SK-N-SH (cell line): ENCODE results near the gene F2RL2.

Experiments used
- CHD2 ChIP-seq: fragments of 150-350 bp; IDR thresholded peaks from 2 replicates; pipeline ENCODE4 v1.6.1; 2018; ENCODE audit warnings: low read length; ENCODE audit not compliant: partially characterized antibody
- EP300 ChIP-seq, 2 experiments: IDR thresholded peaks; 2 replicates each; pipeline versions ENCODE4 v1.4.0 to v1.6.1; 2012; ENCODE audit warnings: borderline replicate concordance in 1 of 2, low read depth in 1 of 2, low read length in 1 of 2
- FOXM1 ChIP-seq: IDR thresholded peaks from 2 replicates; pipeline ENCODE4 v1.4.0; 2012; ENCODE audit warnings: low read depth, mild to moderate bottlenecking
- POLR2AphosphoS5 ChIP-seq: IDR thresholded peaks from 2 replicates; pipeline ENCODE4 v1.6.1; 2012; ENCODE audit warnings: low read depth, low read length
- RAD21 ChIP-seq: IDR thresholded peaks from 2 replicates; pipeline ENCODE4 v1.6.1; 2012; ENCODE audit warnings: mild to moderate bottlenecking, low read length
- SIN3A ChIP-seq: IDR thresholded peaks from 2 replicates; pipeline ENCODE4 v1.6.1; 2012; ENCODE audit warnings: low read depth, mild to moderate bottlenecking, low read length, moderate library complexity, borderline replicate concordance
- SMC3 ChIP-seq: IDR thresholded peaks from 2 replicates; pipeline ENCODE4 v1.6.1; 2012; ENCODE audit warnings: low read depth, low read length, improper control_type of control experiment
- TF ChIP-seq, protein P1 (sequence below): fragments of 200-600 bp; sonication (generic); IDR thresholded peaks from 2 replicates; pipeline ENCODE4 v1.6.1; 2017; ENCODE audit warnings: antibody characterized with exemption, mild to moderate bottlenecking, moderate library complexity
- TF ChIP-seq, protein P2 (sequence below): IDR thresholded peaks from 2 replicates; pipeline ENCODE4 v1.4.0; 2012; ENCODE audit warnings: low read depth, borderline replicate concordance
- TF ChIP-seq, protein P3 (sequence below): fragments of 150-350 bp; IDR thresholded peaks from 2 replicates; pipeline ENCODE4 v1.6.1; 2017; ENCODE audit warnings: antibody characterized with exemption, low read length, low read depth, borderline replicate concordance

DNA sequence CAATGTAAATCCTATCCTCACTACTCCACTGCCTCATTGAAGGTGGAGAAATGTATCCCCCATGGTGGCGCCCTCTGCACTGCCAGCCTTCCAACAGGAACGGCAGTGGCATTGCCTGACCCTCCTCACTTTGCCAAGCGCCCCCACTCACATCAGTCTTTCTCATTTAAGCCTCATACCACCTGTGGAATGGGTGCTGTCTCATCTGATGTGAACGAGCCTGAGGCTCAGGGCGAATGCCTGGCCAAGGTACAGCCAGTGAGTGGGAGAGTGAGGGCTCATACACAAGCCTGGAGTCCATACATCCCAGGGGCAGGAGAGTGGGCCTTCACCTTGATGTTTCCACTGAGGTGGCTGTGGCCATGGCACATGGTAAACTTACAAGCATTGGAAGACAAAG lies 10.3 kb downstream of the F2RL2 start:
- TF ChIP-seq, protein P1, sequence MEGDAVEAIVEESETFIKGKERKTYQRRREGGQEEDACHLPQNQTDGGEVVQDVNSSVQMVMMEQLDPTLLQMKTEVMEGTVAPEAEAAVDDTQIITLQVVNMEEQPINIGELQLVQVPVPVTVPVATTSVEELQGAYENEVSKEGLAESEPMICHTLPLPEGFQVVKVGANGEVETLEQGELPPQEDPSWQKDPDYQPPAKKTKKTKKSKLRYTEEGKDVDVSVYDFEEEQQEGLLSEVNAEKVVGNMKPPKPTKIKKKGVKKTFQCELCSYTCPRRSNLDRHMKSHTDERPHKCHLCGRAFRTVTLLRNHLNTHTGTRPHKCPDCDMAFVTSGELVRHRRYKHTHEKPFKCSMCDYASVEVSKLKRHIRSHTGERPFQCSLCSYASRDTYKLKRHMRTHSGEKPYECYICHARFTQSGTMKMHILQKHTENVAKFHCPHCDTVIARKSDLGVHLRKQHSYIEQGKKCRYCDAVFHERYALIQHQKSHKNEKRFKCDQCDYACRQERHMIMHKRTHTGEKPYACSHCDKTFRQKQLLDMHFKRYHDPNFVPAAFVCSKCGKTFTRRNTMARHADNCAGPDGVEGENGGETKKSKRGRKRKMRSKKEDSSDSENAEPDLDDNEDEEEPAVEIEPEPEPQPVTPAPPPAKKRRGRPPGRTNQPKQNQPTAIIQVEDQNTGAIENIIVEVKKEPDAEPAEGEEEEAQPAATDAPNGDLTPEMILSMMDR, result no peak
- TF ChIP-seq CHD2 (no peak), SIN3A (no peak), RAD21 (no peak), SMC3 (no peak), FOXM1 (no peak), EP300 (IDR thresholded peaks at IDR 0.05; ENCODE audit: borderline replicate concordance in 1 of 2, low read depth in 1 of 2, low read length in 1 of 2) (no peak), POLR2AphosphoS5 (0 out of 2 replicates have a peak, but pooled peaks have one; percentile 10)
- TF ChIP-seq, protein P2, sequence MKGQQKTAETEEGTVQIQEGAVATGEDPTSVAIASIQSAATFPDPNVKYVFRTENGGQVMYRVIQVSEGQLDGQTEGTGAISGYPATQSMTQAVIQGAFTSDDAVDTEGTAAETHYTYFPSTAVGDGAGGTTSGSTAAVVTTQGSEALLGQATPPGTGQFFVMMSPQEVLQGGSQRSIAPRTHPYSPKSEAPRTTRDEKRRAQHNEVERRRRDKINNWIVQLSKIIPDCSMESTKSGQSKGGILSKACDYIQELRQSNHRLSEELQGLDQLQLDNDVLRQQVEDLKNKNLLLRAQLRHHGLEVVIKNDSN, result no peak
- TF ChIP-seq, protein P3, sequence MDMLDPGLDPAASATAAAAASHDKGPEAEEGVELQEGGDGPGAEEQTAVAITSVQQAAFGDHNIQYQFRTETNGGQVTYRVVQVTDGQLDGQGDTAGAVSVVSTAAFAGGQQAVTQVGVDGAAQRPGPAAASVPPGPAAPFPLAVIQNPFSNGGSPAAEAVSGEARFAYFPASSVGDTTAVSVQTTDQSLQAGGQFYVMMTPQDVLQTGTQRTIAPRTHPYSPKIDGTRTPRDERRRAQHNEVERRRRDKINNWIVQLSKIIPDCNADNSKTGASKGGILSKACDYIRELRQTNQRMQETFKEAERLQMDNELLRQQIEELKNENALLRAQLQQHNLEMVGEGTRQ, result no peak
